ENCODE results near the gene ALG3. TPM values are rescaled to one million over a fixed set of nuclear protein-coding genes. Genes with fewer than 3 reads are reported as not detected.

The ALG3 gene
- total RNA-seq, 1 experiment from 2014 or later = 62.2 TPM

DNA sequence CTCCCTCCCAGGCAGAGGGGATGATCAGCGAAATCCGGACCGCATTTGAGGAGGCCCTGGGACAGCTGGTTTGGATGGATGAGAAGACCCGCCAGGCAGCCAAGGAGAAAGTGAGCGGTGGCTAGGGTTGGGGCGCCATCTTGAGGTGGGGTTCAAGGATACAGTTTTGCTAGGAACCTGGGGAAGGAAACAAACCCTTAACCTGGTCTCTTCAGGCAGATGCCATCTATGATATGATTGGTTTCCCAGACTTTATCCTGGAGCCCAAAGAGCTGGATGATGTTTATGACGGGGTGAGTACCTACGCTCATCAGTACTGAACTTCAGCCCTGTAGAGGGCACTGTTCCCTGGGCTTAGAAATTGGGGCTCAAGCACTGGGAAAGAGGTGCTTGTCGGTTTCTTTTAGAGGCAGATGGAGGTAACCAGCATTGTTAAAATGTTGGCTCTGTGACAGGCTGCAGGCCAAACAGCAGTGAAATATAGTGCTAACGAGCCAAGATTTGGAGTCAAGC lies 40.7 kb upstream of the ALG3 start:
- H3K23me2 ChIP-seq (ENCODE audit: insufficient read length, low read depth, low read length, poor library complexity, severe bottlenecking) = no peaks in the 10 kb centered on the region
- Mint-ChIP-seq H3K27ac (no peak overlapping the region; a peak in 1 of 7 replicates), H3K9me3 (no peaks in the 10 kb centered on the region), H3K36me3 (ENCODE audit: insufficient read depth in 1 of 3, low read depth in 3 of 3) (no peaks in the 10 kb centered on the region; a peak in 1 of 7 replicates), H3K4me3 (no peak overlapping the region; a peak in 1 of 5 replicates), H3K27me3 (ENCODE audit: low read depth) (peaks cover 12% of the 10 kb centered on the region), H3K4me1 (peaks cover 0 to 5% of the 10 kb centered on the region in 2 experiments; a peak in 1 of 4 replicates)
- no peak overlapping the region for H2BK5ac ChIP-seq (ENCODE audit: insufficient read length, low read length)
- H2BK120ac ChIP-seq (ENCODE audit: low read depth, low read length, poor library complexity, severe bottlenecking) = no peak overlapping the region
- no peaks in the 10 kb centered on the region for H3K4me1 ChIP-seq (ENCODE audit: insufficient read depth, low read length)
- H3K27ac ChIP-seq (ENCODE audit: insufficient read length, low read depth, low read length) = no peak overlapping the region
- H4K91ac ChIP-seq (ENCODE audit: insufficient read length, low read depth, low read length) = no peak overlapping the region
- no peak overlapping the region for H4K8ac ChIP-seq (replicated peaks; ENCODE audit: insufficient read length, low read depth, low read length)
- H2AK5ac ChIP-seq (ENCODE audit: insufficient read length, low read length) = no peak overlapping the region
- no peak overlapping the region for H2BK15ac ChIP-seq (ENCODE audit: low read depth, low read length)
- H2AFZ ChIP-seq (ENCODE audit: low read length) = no peak overlapping the region
- DNase-seq = peak; percentile 86
- H3K14ac ChIP-seq (ENCODE audit: insufficient read depth, low read length) = no peak overlapping the region
- H3K23ac ChIP-seq (ENCODE audit: insufficient read length, low read depth, low read length) = no peak overlapping the region
- no peak overlapping the region for H3K4me2 ChIP-seq (ENCODE audit: insufficient read depth, insufficient read length, low read length)
- no peak overlapping the region for H3K9ac ChIP-seq (ENCODE audit: extremely low read depth, insufficient read length, low read length)
- no CpG with 5 or more reads among the region's 10 CpGs for WGBS (ENCODE audit: extremely low coverage, insufficient read length, low lambda C conversion rate)
- H3T11ph ChIP-seq (ENCODE audit: low read length) = no peak overlapping the region
- no peaks in the 10 kb centered on the region for H4K20me1 ChIP-seq (ENCODE audit: control insufficient read depth, insufficient read depth, insufficient read length)
- H2BK12ac ChIP-seq (ENCODE audit: insufficient read length, low read depth, low read length) = no peak overlapping the region
- no peak overlapping the region for H3K4ac ChIP-seq (ENCODE audit: low read depth, low read length)
- no peaks in the 10 kb centered on the region for H3K27me3 ChIP-seq (ENCODE audit: insufficient read depth, low read length)
- H3K79me1 ChIP-seq (ENCODE audit: insufficient read depth, low read depth, low read length, poor library complexity, severe bottlenecking) = no peaks in the 10 kb centered on the region
- H2BK20ac ChIP-seq (ENCODE audit: low read depth, low read length, poor library complexity, severe bottlenecking) = no peak overlapping the region
- H3K56ac ChIP-seq (ENCODE audit: insufficient read length, low read depth, low read length) = no peak overlapping the region
- no peak overlapping the region for H3K18ac ChIP-seq (ENCODE audit: insufficient read length, low read depth, low read length)
- no peaks in the 10 kb centered on the region for H3K79me2 ChIP-seq (ENCODE audit: insufficient read depth, low read length)
- H3K9me3 ChIP-seq (ENCODE audit: control insufficient read depth, low read depth, low read length) = no peaks in the 10 kb centered on the region
- H4K5ac ChIP-seq (ENCODE audit: insufficient read length, low read depth, low read length) = no peak overlapping the region
- TF ChIP-seq, protein P1, sequence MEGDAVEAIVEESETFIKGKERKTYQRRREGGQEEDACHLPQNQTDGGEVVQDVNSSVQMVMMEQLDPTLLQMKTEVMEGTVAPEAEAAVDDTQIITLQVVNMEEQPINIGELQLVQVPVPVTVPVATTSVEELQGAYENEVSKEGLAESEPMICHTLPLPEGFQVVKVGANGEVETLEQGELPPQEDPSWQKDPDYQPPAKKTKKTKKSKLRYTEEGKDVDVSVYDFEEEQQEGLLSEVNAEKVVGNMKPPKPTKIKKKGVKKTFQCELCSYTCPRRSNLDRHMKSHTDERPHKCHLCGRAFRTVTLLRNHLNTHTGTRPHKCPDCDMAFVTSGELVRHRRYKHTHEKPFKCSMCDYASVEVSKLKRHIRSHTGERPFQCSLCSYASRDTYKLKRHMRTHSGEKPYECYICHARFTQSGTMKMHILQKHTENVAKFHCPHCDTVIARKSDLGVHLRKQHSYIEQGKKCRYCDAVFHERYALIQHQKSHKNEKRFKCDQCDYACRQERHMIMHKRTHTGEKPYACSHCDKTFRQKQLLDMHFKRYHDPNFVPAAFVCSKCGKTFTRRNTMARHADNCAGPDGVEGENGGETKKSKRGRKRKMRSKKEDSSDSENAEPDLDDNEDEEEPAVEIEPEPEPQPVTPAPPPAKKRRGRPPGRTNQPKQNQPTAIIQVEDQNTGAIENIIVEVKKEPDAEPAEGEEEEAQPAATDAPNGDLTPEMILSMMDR (conservative IDR thresholded peaks at IDR 0.05) = peak; percentile 86
